OCI-LY7 (cell line): ENCODE results near the gene SLC13A3. TPM values are rescaled to one million over a fixed set of nuclear protein-coding genes. Genes with fewer than 3 reads are reported as not detected.

Source experiments
- BruUV-seq: library from RNA; stranded (reverse); fragments of 400-500 nt; replicated peaks from 2 replicates; lab custom pipeline; 2021; lab: Mats Ljungman, UMichigan
- CTCF ChIA-PET: fragments of 300-600 bp; sonication (Branson Sonifier 250); formaldehyde crosslinking; loops from one replicate; lab custom pipeline; 2022; ENCODE audit warnings: antibody characterized with exemption; ENCODE audit not compliant: unreplicated experiment; lab: Charles Lee
- POLR2A ChIA-PET: fragments of 300-600 bp; sonication (Branson Sonifier 250); formaldehyde crosslinking; loops from one replicate; lab custom pipeline; 2022; ENCODE audit warnings: antibody characterized with exemption; lab: Charles Lee
- DNase-seq: peaks from one replicate; pipeline ENCODE4 v3.0.0-alpha.2; 2015; ENCODE audit warnings: low spot score
- H2AFZ ChIP-seq: fragments of 200-600 bp; sonication (generic), shearing (Covaris generic); 2 replicates; pipeline ENCODE4 v1.6.1; 2014; ENCODE audit warnings: mild to moderate bottlenecking, antibody characterized with exemption, low read length, moderate library complexity
- H3K27ac ChIP-seq: fragments of 200-600 bp; sonication (generic); 2 replicates; pipeline ENCODE4 v1.5.1; 2014; ENCODE audit warnings: mixed run types, low read depth, mild to moderate bottlenecking, moderate library complexity, low read length, inconsistent platforms; ENCODE audit not compliant: poor library complexity, severe bottlenecking
- H3K36me3 ChIP-seq: fragments of 200-600 bp; sonication (generic); 2 replicates; pipeline ENCODE4 v1.6.1; 2014; ENCODE audit warnings: mild to moderate bottlenecking, antibody characterized with exemption, low read length, moderate library complexity, mixed read lengths; ENCODE audit not compliant: insufficient read depth
- H3K4me1 ChIP-seq: fragments of 200-600 bp; sonication (generic); 2 replicates; pipeline ENCODE4 v1.5.1; 2014; ENCODE audit warnings: mild to moderate bottlenecking, low read length; ENCODE audit not compliant: insufficient read depth, poor library complexity, severe bottlenecking
- H3K4me2 ChIP-seq: fragments of 200-600 bp; sonication (generic); 2 replicates; pipeline ENCODE4 v1.6.1; 2014; ENCODE audit warnings: mild to moderate bottlenecking, low read length
- H3K4me3 ChIP-seq: fragments of 200-600 bp; sonication (generic); 2 replicates; pipeline ENCODE4 v1.5.1; 2014; ENCODE audit warnings: mild to moderate bottlenecking, low read depth, low read length; ENCODE audit not compliant: poor library complexity, severe bottlenecking
- H3K79me2 ChIP-seq: fragments of 200-600 bp; sonication (generic); 2 replicates; pipeline ENCODE4 v1.6.1; 2016; ENCODE audit warnings: low read depth, mild to moderate bottlenecking, low read length, moderate library complexity, mixed read lengths; ENCODE audit not compliant: insufficient read depth
- H3K9me2 ChIP-seq: fragments of 200-600 bp; sonication (generic); 2 replicates; pipeline ENCODE4 v1.6.1; 2016; ENCODE audit warnings: mild to moderate bottlenecking, low read length, mixed read lengths; ENCODE audit not compliant: insufficient read depth
- H3K9me3 ChIP-seq: fragments of 200-600 bp; sonication (generic); 2 replicates; pipeline ENCODE4 v1.6.1; 2014; ENCODE audit warnings: mild to moderate bottlenecking, mixed run types, low read length, mixed read lengths
- H4K20me1 ChIP-seq: fragments of 200-600 bp; sonication (generic); 2 replicates; pipeline ENCODE4 v1.6.1; 2014; ENCODE audit warnings: mild to moderate bottlenecking, antibody characterized with exemption, low read length, moderate library complexity, mixed read lengths; ENCODE audit not compliant: insufficient read depth
- EZH2phosphoT487 ChIP-seq: fragments of 200-600 bp; sonication (generic); IDR thresholded peaks from 2 replicates; pipeline ENCODE4 v1.6.1; 2018; ENCODE audit warnings: low read depth, borderline replicate concordance, mild to moderate bottlenecking, mixed run types, antibody characterized with exemption, low read length, moderate library complexity, mixed read lengths
- intact Hi-C: fragments of 100-400 bp; cut with micrococcal nuclease; formaldehyde crosslinking; loops from one replicate; pipeline ENCODE4 v1.10.0; 2022; ENCODE audit not compliant: unreplicated experiment
- total RNA-seq, 2 experiments: library from RNA; depleted of rRNA in 1 of 2; stranded (reverse); fragments of >200 nt in 1 of 2; shearing (Covaris generic) in 1 of 2; gene quantifications; 2 replicates each; pipeline ENCODE4 v1.2.3, GENCODE V29; 2014 to 2022
- TF ChIP-seq, protein P1 (sequence below): fragments of 200-600 bp; sonication (generic); conservative IDR thresholded peaks from 2 replicates; pipeline ENCODE4 v1.5.1; 2014; ENCODE audit warnings: mild to moderate bottlenecking, antibody characterized with exemption, low read length, moderate library complexity, mixed read lengths

SLC13A3 gene
- total RNA-seq, 2 experiments from 2014 or later, result not detected

DNA sequence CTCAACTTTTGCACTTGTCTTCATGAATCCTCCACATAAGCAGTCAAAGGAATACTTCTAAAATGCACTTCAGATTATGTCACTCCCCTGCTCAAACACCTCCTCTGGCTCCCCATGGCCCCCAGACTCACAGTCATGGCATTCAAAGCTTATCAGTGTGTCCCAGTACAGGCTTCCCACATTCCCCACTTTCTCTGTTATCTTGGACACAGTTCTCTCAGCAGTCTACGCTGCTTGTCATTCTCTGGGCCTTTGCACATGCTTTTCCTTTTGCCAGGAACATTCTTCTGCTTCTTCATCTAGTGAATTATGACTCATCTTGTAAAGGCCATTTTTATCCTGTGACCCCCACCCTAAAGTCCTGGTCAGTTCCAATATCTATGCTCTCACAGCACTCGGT lies 31.8 kb downstream of the SLC13A3 start:
- intact Hi-C loops, result no loop called here

DNA sequence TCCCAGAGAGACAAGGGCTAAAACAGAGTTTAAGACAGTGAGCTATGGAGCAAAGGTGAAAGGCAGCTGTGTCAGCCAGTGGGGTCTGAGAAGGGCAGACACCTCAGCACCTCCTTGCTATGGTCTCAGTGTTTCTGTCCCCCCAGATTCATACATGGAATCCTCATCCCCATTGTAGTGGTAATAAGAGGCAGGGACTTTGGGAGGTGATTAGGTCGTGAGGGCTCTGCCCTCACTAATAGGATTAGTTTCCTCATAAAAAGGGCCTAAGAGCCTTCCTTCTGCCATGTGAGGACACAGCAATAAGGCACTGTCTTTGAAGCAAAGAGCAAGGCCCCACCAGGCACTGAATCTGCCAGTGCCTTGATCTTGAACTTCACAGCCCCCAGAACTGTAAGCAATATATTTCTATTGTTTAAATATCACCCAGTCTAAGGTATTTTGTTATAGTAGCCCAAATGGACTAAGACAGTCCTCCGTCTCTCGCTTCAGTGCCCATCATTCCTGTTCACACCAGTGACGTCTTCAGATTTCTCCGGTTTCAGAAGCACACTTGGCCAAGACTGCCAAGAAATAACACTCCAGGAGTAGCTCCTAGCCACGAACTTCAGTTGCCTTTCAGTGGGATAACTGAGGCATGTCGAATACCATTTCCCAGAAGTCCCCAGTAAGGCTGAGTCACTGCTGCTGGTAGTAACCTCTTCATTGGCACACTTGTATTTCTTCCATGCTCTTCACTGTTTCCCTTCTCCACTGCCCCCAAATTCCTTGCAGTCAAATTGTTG lies 32.8 kb downstream of the SLC13A3 start:
- Histone ChIP-seq H3K9me3 (no peaks in the 10 kb centered on the region), H3K36me3 (no peaks in the 10 kb centered on the region), H2AFZ (no peak overlapping the region), H3K4me2 (no peak overlapping the region), H3K4me3 (no peak overlapping the region), H4K20me1 (no peaks in the 10 kb centered on the region), H3K4me1 (no peaks in the 10 kb centered on the region), H3K27ac (no peak overlapping the region), H3K9me2 (no peaks in the 10 kb centered on the region), H3K79me2 (no peaks in the 10 kb centered on the region)
- POLR2A ChIA-PET, result no interaction called here
- TF ChIP-seq, protein P1, sequence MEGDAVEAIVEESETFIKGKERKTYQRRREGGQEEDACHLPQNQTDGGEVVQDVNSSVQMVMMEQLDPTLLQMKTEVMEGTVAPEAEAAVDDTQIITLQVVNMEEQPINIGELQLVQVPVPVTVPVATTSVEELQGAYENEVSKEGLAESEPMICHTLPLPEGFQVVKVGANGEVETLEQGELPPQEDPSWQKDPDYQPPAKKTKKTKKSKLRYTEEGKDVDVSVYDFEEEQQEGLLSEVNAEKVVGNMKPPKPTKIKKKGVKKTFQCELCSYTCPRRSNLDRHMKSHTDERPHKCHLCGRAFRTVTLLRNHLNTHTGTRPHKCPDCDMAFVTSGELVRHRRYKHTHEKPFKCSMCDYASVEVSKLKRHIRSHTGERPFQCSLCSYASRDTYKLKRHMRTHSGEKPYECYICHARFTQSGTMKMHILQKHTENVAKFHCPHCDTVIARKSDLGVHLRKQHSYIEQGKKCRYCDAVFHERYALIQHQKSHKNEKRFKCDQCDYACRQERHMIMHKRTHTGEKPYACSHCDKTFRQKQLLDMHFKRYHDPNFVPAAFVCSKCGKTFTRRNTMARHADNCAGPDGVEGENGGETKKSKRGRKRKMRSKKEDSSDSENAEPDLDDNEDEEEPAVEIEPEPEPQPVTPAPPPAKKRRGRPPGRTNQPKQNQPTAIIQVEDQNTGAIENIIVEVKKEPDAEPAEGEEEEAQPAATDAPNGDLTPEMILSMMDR, result no peak
- no peak for TF ChIP-seq EZH2phosphoT487
- no peak for DNase-seq
- CTCF ChIA-PET, result no interaction called here
- intact Hi-C loops, result no loop called here
- no TSS peak for BruUV-seq

More for the DNA sequence above, 31.8 kb downstream of the SLC13A3 start:
- H3K9me2 ChIP-seq, result no peaks in the 10 kb centered on the region
- no peaks in the 10 kb centered on the region for H4K20me1 ChIP-seq
- ChIA-PET CTCF (no interaction called here), POLR2A (no interaction called here)
- H3K4me3 ChIP-seq, result no peak overlapping the region
- no peaks in the 10 kb centered on the region for H3K36me3 ChIP-seq
- no peak overlapping the region for H3K27ac ChIP-seq
- H3K4me1 ChIP-seq, result no peaks in the 10 kb centered on the region
- no peak overlapping the region for H2AFZ ChIP-seq
- H3K4me2 ChIP-seq, result no peak overlapping the region
- no TSS peak for BruUV-seq
- no peaks in the 10 kb centered on the region for H3K79me2 ChIP-seq
- no peak for DNase-seq
- H3K9me3 ChIP-seq, result no peaks in the 10 kb centered on the region; the same call in 1 of the 2 replicates
- TF ChIP-seq, protein P1, result no peak
- TF ChIP-seq EZH2phosphoT487, result no peak

GRCh38 chr20:46614503-46614902 lies 36.8 kb downstream of the SLC13A3 start:
- Histone ChIP-seq H3K9me2 (no peaks in the 10 kb centered on the region), H3K4me3 (no peak overlapping the region), H3K36me3 (no peaks in the 10 kb centered on the region), H4K20me1 (no peaks in the 10 kb centered on the region), H2AFZ (no peak overlapping the region), H3K9me3 (no peaks in the 10 kb centered on the region), H3K4me1 (no peaks in the 10 kb centered on the region), H3K79me2 (no peaks in the 10 kb centered on the region), H3K27ac (no peak overlapping the region), H3K4me2 (no peak overlapping the region)
- CTCF ChIA-PET, result no interaction called here
- intact Hi-C loops, result no loop called here
- TF ChIP-seq EZH2phosphoT487, result no peak
- TF ChIP-seq, protein P1, result no peak
- no peak for DNase-seq
- POLR2A ChIA-PET, result no interaction called here
- BruUV-seq, result no TSS peak
